A549 (cell line): ENCODE data around the gene MRLN. TPM values are rescaled to one million over a fixed set of nuclear protein-coding genes. Genes with fewer than 3 reads are reported as not detected.

ENCODE experiments used
- ATAC-seq, 2 experiments: fragments of 200-7000 bp in 1 of 2; fragments of >200 bp in 1 of 2; cut with Nextera tagmentation in 1 of 2; cut with Tn5 transposase in 1 of 2; 3 replicates each; pipeline versions ENCODE4 v1.8.0 to v1.9.1; 2018 to 2020; ENCODE audit warnings: mild to moderate bottlenecking in 1 of 2, moderate library complexity in 1 of 2
- CTCF ChIA-PET: fragments of 300-600 bp; sonication (Branson Sonifier 250); formaldehyde crosslinking; extraction: SDS; loops from one replicate; lab custom pipeline; 2021; ENCODE audit warnings: antibody characterized with exemption, inconsistent platforms; lab: Yijun Ruan, JAX
- POLR2A ChIA-PET: fragments of 350-600 bp; formaldehyde crosslinking; extraction: SDS; loops from one replicate; lab custom pipeline; 2021; ENCODE audit warnings: antibody characterized with exemption, inconsistent platforms; lab: Yijun Ruan, JAX
- DNase-seq, 2 experiments: peaks; one replicate each; pipeline versions ENCODE4 v3.0.0 to v3.0.0-alpha.2; 2011 to 2016; ENCODE audit warnings: low read depth in 1 of 2, low spot score in 1 of 2
- FAIRE-seq: peaks from 2 replicates; lab custom pipeline; 2011; peaks lifted over from hg19 to GRCh38; lab: Jason Lieb, UNC
- H3K27ac ChIP-seq, 2 experiments: fragments of >200 bp; sonication (Bioruptor Twin); formaldehyde crosslinking; 3 replicates each; pipeline ENCODE4 v1.5.1; 2016 to 2017
- H3K4me1 ChIP-seq: fragments of >200 bp; sonication (Bioruptor Twin); formaldehyde crosslinking; 3 replicates; pipeline ENCODE4 v1.6.1; 2016
- H3K4me2 ChIP-seq: fragments of >200 bp; sonication (Bioruptor Twin); formaldehyde crosslinking; 3 replicates; pipeline ENCODE4 v1.6.1; 2016
- H3K4me3 ChIP-seq: fragments of >200 bp; sonication (Bioruptor Twin); formaldehyde crosslinking; 3 replicates; pipeline ENCODE4 v1.5.1; 2016
- H3K9me3 ChIP-seq: fragments of >200 bp; sonication (Bioruptor Twin); formaldehyde crosslinking; 3 replicates; pipeline ENCODE4 v1.6.1; 2016
- BCL3 ChIP-seq: fragments of >200 bp; sonication (Bioruptor Twin); formaldehyde crosslinking; IDR thresholded peaks from 3 replicates; pipeline ENCODE4 v1.6.1; 2016
- CBX8 ChIP-seq: fragments of 200-600 bp; sonication (generic); IDR thresholded peaks from 2 replicates; pipeline ENCODE4 v1.6.1; 2016
- CEBPB ChIP-seq, 2 experiments: fragments of >200 bp in 1 of 2; sonication (Bioruptor Twin) in 1 of 2; formaldehyde crosslinking in 1 of 2; IDR thresholded peaks; 2 replicates each; pipeline ENCODE4 v1.6.1; 2012 to 2016
- CHD4 ChIP-seq: fragments of 200-600 bp; sonication (generic); IDR thresholded peaks from 2 replicates; pipeline ENCODE4 v1.6.1; 2016; ENCODE audit warnings: antibody characterized with exemption, mild to moderate bottlenecking, borderline replicate concordance
- EHMT2 ChIP-seq: fragments of 200-600 bp; sonication (generic); IDR thresholded peaks from 2 replicates; pipeline ENCODE4 v1.6.1; 2016; ENCODE audit warnings: antibody characterized with exemption, low read depth, mild to moderate bottlenecking, moderate library complexity
- FOXS1 ChIP-seq: fragments of 250-450 bp; sonication (Bioruptor Pico); IDR thresholded peaks from 2 replicates; pipeline ENCODE4 v1.5.0; 2020; ENCODE audit warnings: mild to moderate bottlenecking, moderate library complexity
- HDAC2 ChIP-seq: fragments of 200-600 bp; sonication (generic); IDR thresholded peaks from 2 replicates; pipeline ENCODE4 v1.6.1; 2016
- JUNB ChIP-seq: fragments of >200 bp; sonication (Bioruptor Twin); formaldehyde crosslinking; IDR thresholded peaks from 2 replicates; pipeline ENCODE4 v1.6.1; 2016
- KDM1A ChIP-seq: fragments of 200-600 bp; sonication (generic); IDR thresholded peaks from 2 replicates; pipeline ENCODE4 v1.6.1; 2016; ENCODE audit warnings: low read depth, mild to moderate bottlenecking
- MAFK ChIP-seq: fragments of 450-650 bp; IDR thresholded peaks from 2 replicates; pipeline ENCODE4 v1.6.1; 2014; ENCODE audit not compliant: partially characterized antibody
- NPAS2 ChIP-seq: fragments of 250-450 bp; sonication (Bioruptor Pico); IDR thresholded peaks from 2 replicates; pipeline ENCODE4 v1.8.0; 2022; ENCODE audit warnings: mild to moderate bottlenecking, moderate library complexity, borderline replicate concordance
- NR3C1 ChIP-seq: fragments of >200 bp; sonication (Bioruptor Twin); formaldehyde crosslinking; IDR thresholded peaks from 3 replicates; pipeline ENCODE4 v1.6.1; 2017
- RAD21 ChIP-seq, 2 experiments: fragments of >200 bp in 1 of 2; sonication (Bioruptor Twin) in 1 of 2; formaldehyde crosslinking in 1 of 2; IDR thresholded peaks in 1 of 2; conservative IDR thresholded peaks in 1 of 2; 2 replicates in 1 of 2; 3 replicates in 1 of 2; pipeline ENCODE4 v1.6.1; 2012 to 2018; ENCODE audit warnings: inconsistent platforms in 1 of 2
- RNF2 ChIP-seq: fragments of 200-600 bp; sonication (generic); IDR thresholded peaks from 2 replicates; pipeline ENCODE4 v1.6.1; 2016; ENCODE audit warnings: low read depth, mild to moderate bottlenecking, antibody characterized with exemption, moderate library complexity, borderline replicate concordance
- SREBF2 ChIP-seq: fragments of 450-650 bp; IDR thresholded peaks from 2 replicates; pipeline ENCODE4 v1.6.1; 2014; ENCODE audit warnings: mild to moderate bottlenecking, moderate library complexity
- WGBS: methylation state at CpG from one replicate; pipeline ENCODE4 v1.1.6; 2017; ENCODE audit errors: missing lambda C conversion rate; 5-methylcytosine and 5-hydroxymethylcytosine counted together
- polyA plus RNA-seq, 4 experiments: library from polyadenylated mRNA; depleted of rRNA in 3 of 4; stranded (reverse); fragments of >200 nt; fragmentation: RNase III in 1 of 4; extraction: RNeasy Plus Mini Kit Qiagen cat#74134 plus additional on column Dnase treatment in 1 of 4; gene quantifications; 2 replicates in 3 of 4; 3 replicates in 1 of 4; pipeline ENCODE4 v1.2.3, GENCODE V29; 2011 to 2017
- TF ChIP-seq, protein P1 (sequence below): fragments of >200 bp; sonication (Bioruptor Twin); formaldehyde crosslinking; IDR thresholded peaks from 3 replicates; pipeline ENCODE4 v1.5.1; 2016
- TF ChIP-seq, protein P2 (sequence below): fragments of 450-650 bp; IDR thresholded peaks from 2 replicates; pipeline ENCODE4 v1.6.1; 2014; ENCODE audit warnings: antibody characterized with exemption

MRLN gene
- polyA plus RNA-seq, 2 of the 4 experiments (the other 2 are of a cell fraction), result not detected

- no peak for TF ChIP-seq BCL3
Observed at GRCh38 chr10:59706851-59707797, 46.1 kb downstream of the MRLN start (continued).

DNA sequence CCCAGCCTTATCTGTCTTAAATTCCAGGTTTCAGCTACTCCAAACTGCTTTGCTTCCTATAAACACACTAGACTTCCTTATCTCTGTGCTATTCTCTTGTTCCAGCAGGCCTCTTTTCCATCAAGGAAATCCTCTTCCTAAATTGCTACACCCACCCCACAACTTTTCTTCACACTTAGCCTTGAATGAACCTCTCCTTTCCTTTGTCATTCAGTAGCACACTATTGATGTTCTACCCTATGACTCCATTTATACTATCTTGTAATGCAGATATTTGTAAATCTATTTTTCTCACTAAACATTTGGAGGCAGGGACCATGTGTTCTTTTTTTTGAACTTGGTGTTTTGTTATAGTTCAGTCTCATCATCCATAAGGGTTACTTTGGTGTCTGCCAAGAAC, 47.3 kb downstream of the MRLN start:
- FAIRE-seq, result no peak
- no peak for TF ChIP-seq RAD21 (conservative IDR thresholded peaks at IDR 0.05 in 1 of 2, IDR thresholded peaks at IDR 0.05 in 1 of 2)
- no peak for TF ChIP-seq NR3C1
- TF ChIP-seq KDM1A, result no peak
- no peak for TF ChIP-seq EHMT2
- no peak for TF ChIP-seq CHD4
- TF ChIP-seq, protein P1, sequence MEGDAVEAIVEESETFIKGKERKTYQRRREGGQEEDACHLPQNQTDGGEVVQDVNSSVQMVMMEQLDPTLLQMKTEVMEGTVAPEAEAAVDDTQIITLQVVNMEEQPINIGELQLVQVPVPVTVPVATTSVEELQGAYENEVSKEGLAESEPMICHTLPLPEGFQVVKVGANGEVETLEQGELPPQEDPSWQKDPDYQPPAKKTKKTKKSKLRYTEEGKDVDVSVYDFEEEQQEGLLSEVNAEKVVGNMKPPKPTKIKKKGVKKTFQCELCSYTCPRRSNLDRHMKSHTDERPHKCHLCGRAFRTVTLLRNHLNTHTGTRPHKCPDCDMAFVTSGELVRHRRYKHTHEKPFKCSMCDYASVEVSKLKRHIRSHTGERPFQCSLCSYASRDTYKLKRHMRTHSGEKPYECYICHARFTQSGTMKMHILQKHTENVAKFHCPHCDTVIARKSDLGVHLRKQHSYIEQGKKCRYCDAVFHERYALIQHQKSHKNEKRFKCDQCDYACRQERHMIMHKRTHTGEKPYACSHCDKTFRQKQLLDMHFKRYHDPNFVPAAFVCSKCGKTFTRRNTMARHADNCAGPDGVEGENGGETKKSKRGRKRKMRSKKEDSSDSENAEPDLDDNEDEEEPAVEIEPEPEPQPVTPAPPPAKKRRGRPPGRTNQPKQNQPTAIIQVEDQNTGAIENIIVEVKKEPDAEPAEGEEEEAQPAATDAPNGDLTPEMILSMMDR, result no peak

DNA sequence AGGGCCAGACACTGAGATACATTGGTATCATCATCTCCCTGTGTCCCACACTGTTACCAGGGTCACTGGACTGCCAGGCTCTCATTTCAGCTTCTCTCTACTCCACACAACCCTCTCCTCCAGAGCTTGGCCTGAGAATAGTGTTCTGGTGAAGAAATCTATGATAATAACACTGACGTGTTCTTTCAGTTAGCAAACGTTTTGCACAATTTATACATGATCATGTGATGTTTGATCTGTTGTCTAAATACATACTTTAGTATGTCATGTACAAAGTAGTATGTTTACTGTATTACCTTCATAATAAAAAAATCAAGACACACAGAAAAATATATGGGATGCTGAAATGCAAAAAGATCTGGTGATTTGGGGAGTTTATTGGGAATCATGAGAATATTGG, 48.6 kb downstream of the MRLN start:
- FAIRE-seq, result peak; percentile 32

More for the DNA sequence above, 47.3 kb downstream of the MRLN start:
- no peak overlapping the region for H3K27ac ChIP-seq
- ATAC-seq, result no peak
- no peak for DNase-seq
- POLR2A ChIA-PET, result no interaction called here
- CTCF ChIA-PET, result interaction anchor here (0.6 to 1.2 kb wide), 2 partner anchors 80 to 777 kb away, joined by 3 to 4 read pairs; no protein-coding TSS in a partner anchor
- no peak overlapping the region for H3K4me2 ChIP-seq
- H3K4me3 ChIP-seq, result no peak overlapping the region
- no peaks in the 10 kb centered on the region for H3K9me3 ChIP-seq
- H3K4me1 ChIP-seq, result peaks cover 7% of the 10 kb centered on the region; the same call in 2 of the 3 replicates

GRCh38 chr10:59702347-59702746, 50.9 kb downstream of the MRLN start:
- ATAC-seq (no peak), FAIRE-seq (no peak), DNase-seq (no peak)
- CTCF ChIA-PET, result interaction anchor here (0.9 to 1.1 kb wide), 2 partner anchors 16 to 22 kb away, joined by 3 read pairs; no protein-coding TSS in a partner anchor
- WGBS, result 17% methylated on average over 4 of the region's 4 CpGs
- no peak overlapping the region for H3K4me3 ChIP-seq
- TF ChIP-seq HDAC2 (no peak), FOXS1 (CRISPR knock-in tag) (no peak), CBX8 (no peak), CHD4 (no peak), EHMT2 (no peak), MAFK (no peak), JUNB (no peak), RNF2 (no peak), SREBF2 (no peak), KDM1A (no peak), NPAS2 (no peak), CEBPB (IDR thresholded peaks at IDR 0.05) (no peak)
- TF ChIP-seq, protein P2, sequence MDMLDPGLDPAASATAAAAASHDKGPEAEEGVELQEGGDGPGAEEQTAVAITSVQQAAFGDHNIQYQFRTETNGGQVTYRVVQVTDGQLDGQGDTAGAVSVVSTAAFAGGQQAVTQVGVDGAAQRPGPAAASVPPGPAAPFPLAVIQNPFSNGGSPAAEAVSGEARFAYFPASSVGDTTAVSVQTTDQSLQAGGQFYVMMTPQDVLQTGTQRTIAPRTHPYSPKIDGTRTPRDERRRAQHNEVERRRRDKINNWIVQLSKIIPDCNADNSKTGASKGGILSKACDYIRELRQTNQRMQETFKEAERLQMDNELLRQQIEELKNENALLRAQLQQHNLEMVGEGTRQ, result no peak
- POLR2A ChIA-PET, result no interaction called here
- H3K4me1 ChIP-seq, result no peaks in the 10 kb centered on the region
- no peak overlapping the region for H3K4me2 ChIP-seq
- no peaks in the 10 kb centered on the region for H3K9me3 ChIP-seq
- no peak overlapping the region for H3K27ac ChIP-seq

More for the DNA sequence above, 48.6 kb downstream of the MRLN start:
- Histone ChIP-seq H3K4me1 (peaks cover 7% of the 10 kb centered on the region; the same call in 2 of the 3 replicates), H3K9me3 (no peaks in the 10 kb centered on the region), H3K4me3 (no peak overlapping the region), H3K27ac (no peak overlapping the region), H3K4me2 (no peak overlapping the region)
- ATAC-seq (no peak), DNase-seq (no peak)
- ChIA-PET CTCF (no interaction called here), POLR2A (no interaction called here)
- no peak for TF ChIP-seq FOXS1 (CRISPR knock-in tag)
- WGBS, result 34% methylated on average over 2 of the region's 2 CpGs
